Mammary epithelial cell (primary cell): ENCODE measurements around the gene CCL13.

Source experiments
- EZH2 ChIP-seq: IDR thresholded peaks from 2 replicates; pipeline ENCODE4 v1.6.1; 2012; ENCODE audit warnings: low read length, inconsistent platforms, borderline replicate concordance
- TF ChIP-seq, protein P1 (sequence below), 2 donors: IDR thresholded peaks in 1 of 2; conservative IDR thresholded peaks in 1 of 2; 2 replicates each; pipeline ENCODE4 v1.5.1; 2011 to 2012; ENCODE audit warnings: inconsistent platforms in 2 of 2, low read length in 2 of 2, mild to moderate bottlenecking in 2 of 2, control low read depth in 1 of 2, low read depth in 1 of 2; ENCODE audit not compliant: insufficient read depth in 1 of 2; ENCODE audit errors: extremely low read depth in 1 of 2

GRCh38 chr17:34398990-34399389, 42.7 kb downstream of the CCL13 start:
- TF ChIP-seq, protein P1, sequence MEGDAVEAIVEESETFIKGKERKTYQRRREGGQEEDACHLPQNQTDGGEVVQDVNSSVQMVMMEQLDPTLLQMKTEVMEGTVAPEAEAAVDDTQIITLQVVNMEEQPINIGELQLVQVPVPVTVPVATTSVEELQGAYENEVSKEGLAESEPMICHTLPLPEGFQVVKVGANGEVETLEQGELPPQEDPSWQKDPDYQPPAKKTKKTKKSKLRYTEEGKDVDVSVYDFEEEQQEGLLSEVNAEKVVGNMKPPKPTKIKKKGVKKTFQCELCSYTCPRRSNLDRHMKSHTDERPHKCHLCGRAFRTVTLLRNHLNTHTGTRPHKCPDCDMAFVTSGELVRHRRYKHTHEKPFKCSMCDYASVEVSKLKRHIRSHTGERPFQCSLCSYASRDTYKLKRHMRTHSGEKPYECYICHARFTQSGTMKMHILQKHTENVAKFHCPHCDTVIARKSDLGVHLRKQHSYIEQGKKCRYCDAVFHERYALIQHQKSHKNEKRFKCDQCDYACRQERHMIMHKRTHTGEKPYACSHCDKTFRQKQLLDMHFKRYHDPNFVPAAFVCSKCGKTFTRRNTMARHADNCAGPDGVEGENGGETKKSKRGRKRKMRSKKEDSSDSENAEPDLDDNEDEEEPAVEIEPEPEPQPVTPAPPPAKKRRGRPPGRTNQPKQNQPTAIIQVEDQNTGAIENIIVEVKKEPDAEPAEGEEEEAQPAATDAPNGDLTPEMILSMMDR (conservative IDR thresholded peaks at IDR 0.05 in 1 of 2, IDR thresholded peaks at IDR 0.05 in 1 of 2; ENCODE audit: extremely low read depth in 1 of 2, insufficient read depth in 1 of 2, low read depth in 1 of 2, low read length in 2 of 2) = no peak
- TF ChIP-seq EZH2 = no peak
